GM19351 (cell line): ENCODE measurements around the gene MYL11.
A peak's percentile ranks its signal among the peaks of the same experiment; 100 is the strongest.

Source experiments
- ATAC-seq: cut with Tn5 transposase; IDR thresholded peaks from one replicate; pipeline ENCODE4 v1.9.1; 2021; ENCODE audit warnings: mild to moderate bottlenecking, moderate library complexity; ENCODE audit not compliant: unreplicated experiment

MYL11 gene

DNA sequence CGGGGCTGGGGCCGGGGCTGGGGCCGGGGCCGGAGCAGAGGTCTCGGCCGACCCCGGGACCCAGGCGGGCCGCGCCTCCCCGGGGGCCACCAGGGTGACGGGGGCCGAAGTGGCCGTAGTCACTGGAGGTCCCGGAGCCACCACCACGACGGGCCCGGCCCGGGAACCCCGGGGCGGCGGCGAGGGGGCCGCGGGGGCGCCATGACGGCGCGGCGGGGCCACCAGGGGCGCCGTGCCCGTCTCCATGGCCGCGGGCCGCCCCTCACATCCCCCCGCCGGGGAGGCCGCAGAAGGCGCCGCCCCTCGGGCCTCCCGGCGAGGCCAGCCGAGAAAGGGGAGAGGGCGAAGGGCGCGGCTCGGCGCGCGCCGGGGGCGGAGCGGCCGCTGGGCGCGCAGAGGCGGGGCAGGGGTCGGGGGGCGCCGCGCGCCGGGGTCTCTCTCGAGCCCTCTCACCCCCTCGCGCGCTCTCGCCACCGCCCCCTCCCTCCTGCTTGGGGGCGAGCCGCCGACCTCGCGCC lies 4.6 kb upstream of the MYL11 start:
- ATAC-seq, result peak; percentile 10

DNA sequence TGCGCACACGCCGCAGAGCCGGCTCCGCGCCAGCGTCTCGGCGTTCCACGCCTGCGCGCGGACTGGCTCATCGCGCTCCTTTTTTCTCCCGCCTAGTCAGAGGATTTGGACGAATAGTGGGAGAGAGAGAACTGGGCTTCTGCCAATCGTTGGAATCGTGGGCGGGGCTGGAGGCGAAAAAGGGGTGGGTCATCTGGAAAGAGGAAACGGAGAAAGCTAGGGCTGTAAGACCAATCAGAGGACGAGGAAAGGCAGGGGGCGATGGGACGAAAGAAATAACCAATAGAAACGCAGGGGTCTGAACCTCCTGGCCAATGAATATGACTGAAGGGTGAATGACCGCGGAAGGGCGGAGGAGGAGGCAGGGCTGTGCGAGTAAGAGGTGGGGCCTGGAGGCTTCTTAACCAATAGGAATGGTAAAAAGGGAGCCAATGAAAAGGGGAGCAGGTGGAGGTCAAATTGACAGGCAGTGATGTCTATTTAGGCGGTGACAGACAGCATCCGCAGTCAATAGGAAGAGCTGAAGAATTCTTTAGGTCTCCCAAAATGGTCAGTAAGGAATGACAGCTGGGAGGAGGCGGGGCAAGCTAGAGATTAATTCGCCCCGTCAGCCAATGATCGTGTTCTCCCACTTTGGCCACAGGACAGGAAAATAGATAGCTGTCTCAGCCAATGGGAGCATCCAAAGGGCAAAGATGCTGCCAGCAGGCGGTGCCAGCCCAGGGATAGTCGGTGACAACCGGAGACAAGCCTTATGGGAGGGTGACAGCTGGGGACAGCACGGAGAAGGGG lies 4.0 kb upstream of the MYL11 start, which contains the start of gene TBC1D10B:
TBC1D10B (minus strand) TSS at position 39 of the 792 bp plus-strand sequence. CDS start 311 bp downstream, outside the sequence.
- ATAC-seq, result peak; percentile 81

- ATAC-seq, result no peak
Observed at GRCh38 chr16:30371248-30371816, 3.3 kb upstream of the MYL11 start.

- no peak for ATAC-seq
Observed at GRCh38 chr16:30372038-30372712, 2.4 kb upstream of the MYL11 start.

GRCh38 chr16:30372725-30373124 lies 1.9 kb upstream of the MYL11 start:
- no peak for ATAC-seq

DNA sequence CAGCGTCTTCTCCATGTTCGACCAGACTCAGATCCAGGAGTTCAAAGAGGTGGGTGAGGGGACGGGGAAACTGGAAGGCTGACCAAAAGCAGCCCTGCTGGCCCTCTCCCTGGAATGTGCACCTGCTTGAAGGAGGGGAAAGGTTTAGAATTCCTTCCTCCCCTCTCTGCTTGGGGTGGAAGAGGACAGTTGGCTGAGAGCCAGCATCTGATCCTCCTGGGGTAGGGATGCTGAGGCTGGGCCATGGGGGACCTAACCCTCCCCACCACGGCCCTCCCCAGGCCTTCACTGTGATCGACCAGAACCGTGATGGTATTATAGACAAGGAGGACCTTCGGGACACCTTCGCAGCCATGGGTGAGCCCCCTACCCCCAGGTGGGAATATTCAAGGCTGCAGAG lies 1.3 kb downstream of the MYL11 start:
- no peak for ATAC-seq

DNA sequence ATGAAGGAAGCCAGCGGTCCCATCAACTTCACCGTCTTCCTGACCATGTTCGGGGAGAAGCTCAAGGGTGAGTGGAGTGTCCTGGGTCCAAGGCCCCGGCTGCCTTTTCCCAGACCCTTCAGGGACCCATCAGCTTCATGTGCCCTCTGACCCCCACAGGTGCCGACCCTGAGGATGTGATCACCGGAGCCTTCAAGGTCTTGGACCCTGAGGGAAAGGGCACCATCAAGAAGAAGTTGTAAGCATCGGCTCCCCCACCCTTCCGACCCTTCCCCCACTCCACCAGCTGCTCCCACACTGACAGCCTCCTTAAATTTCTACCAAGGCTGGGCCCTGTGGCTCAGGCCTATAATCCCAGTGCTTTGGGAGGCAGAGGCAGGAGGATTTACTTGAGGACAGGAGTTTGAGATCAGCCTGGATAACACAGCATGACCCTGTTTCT lies 1.9 kb downstream of the MYL11 start:
- no peak for ATAC-seq

- ATAC-seq, result no peak
Observed at GRCh38 chr16:30377050-30377811, 2.6 kb downstream of the MYL11 start.

- ATAC-seq, result peak; percentile 27
Observed at GRCh38 chr16:30377812-30378235, 3.2 kb downstream of the MYL11 start.

DNA sequence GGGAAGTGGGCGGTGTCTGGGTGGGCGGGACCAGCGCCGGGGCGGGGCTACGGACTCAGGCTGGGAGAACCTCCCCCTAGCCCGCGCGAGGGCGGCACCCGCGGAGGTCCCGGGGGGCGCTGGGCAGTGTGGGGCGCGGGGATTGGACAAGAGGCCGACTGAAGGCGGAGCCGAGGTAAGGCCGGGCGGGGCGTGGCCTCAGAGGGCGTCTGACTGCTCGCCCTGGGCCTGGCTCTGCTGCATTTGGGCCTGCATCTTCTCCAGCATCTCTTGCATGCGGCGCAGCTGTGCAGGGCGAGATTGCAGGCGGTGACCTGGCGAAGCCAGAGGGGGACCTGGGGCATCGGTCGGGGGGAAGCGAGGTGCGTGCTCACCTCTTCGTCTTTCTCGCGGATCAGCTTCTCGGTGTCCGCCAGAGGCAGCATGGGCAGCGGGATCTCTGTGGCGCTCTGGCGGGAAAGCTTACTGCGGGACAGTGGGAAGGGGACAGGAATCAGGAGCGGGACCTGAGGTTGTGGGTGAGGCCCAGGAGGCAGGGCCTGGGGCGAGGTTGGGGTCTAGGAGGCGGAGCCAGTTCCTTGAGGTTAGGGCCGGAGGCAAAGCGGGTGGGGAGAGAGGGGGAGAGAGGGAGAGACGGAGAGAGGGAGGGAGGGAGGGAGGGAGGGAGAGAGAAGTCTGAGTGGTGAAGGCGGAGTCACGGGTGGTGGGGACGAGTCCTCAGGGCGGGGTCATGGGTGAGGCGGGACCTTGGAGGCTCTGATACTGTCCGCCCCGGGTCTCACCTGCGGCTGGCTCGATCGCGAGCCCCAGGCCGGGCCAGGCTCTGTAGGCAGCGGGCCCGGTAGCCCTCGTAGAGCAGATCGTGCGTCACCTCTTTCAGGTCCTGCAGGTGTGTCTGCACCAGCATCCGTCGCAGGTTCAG lies 3.9 kb downstream of the MYL11 start:
- ATAC-seq, result peak; percentile 85

DNA sequence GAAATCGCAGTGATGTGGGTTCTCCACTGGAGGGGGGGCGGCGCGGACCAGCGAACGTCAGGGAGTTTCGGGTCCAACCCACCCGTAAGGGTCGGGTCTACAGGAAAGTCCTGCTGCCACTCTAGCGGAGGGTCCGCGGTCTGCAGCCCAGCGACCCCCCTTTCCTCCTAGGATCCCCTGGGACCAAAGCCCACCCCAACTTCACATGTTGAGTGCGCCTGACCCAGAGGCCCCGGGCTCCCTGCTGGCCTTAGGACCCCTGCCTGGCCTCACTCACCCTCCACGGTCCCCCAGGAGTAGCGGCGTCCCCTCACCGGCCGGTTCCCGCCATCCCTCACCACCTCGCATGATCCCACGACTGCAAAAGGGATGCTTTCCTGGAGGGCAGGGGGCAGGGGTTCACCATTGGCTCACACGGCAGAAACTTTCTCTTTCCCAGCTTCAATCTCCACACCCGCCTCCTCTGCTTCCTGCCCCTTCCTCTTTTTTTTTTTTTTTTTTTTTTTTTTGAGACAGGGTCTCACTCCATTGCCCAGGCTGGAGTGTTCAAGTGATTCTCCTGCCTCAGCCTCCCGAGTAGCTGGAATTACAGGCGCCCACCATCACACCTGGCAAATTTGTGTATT lies 4.7 kb downstream of the MYL11 start:
- no peak for ATAC-seq

- no peak for ATAC-seq
Observed at GRCh38 chr16:30380072-30380802, 5.6 kb downstream of the MYL11 start.

- no peak for ATAC-seq
Observed at GRCh38 chr16:30380803-30381208, 6.2 kb downstream of the MYL11 start.

DNA sequence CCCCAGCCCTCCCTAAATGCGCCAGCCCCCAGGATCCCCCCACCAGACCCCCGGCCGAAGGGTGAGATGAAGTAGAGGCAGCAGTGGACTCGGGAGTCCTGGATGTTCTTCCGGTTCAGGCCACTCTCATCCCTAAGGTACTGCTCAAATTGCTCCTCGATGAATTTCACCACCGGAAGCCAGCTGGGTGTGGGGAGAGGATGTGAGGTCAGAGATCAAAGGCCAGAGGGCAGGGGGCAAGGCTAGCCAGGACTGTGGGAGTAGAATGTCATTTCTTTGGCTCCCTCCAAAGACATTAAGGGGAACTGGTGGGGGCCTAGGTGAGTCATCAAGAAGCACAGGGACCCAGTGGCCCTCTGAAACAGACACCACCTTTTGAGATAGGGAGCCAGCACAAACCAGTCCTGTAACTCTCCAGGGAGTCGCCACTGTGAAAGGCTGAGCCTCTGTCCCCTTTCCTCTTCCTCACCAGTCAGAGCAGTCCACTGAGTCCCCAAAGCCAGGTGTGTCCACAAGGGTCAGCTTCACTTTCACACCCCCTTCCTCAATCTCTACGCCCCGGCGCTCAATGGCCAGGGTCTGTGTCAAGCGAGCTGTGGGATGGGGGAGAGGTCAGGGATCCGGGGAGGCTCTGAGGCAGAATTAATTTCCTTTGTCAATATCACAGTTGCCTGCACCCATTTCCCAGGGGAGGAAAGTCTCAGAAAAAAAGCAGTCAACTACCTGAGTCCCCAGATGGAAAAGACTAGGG lies 6.9 kb downstream of the MYL11 start:
- ATAC-seq, result no peak

- ATAC-seq, result peak; percentile 43
Observed at GRCh38 chr16:30382111-30382881, 7.7 kb downstream of the MYL11 start, which contains the start of gene SEPTIN1. SEPTIN1 (minus strand) TSS chr16:30382561; CDS start chr16:30382542, 19 bp downstream.

DNA sequence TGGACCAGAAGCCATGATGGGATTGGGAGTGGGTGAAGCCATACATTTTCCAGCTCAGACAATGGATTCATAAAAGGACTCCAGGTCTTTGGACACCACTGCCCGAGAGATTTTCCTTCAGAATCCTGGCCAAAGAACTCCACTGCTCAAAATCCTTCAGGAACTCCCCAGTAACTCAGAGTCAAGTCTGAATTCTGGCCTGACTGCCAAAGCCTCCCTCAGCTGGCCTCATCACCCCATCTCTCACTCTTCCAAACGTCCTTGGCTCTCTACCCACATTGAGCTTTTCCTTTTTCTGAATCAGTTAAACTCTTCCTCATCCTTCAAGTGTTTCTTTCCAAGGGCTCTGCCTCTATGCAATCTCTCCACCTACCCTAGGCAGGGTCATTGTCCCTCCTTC lies 8.9 kb downstream of the MYL11 start:
- no peak for ATAC-seq

DNA sequence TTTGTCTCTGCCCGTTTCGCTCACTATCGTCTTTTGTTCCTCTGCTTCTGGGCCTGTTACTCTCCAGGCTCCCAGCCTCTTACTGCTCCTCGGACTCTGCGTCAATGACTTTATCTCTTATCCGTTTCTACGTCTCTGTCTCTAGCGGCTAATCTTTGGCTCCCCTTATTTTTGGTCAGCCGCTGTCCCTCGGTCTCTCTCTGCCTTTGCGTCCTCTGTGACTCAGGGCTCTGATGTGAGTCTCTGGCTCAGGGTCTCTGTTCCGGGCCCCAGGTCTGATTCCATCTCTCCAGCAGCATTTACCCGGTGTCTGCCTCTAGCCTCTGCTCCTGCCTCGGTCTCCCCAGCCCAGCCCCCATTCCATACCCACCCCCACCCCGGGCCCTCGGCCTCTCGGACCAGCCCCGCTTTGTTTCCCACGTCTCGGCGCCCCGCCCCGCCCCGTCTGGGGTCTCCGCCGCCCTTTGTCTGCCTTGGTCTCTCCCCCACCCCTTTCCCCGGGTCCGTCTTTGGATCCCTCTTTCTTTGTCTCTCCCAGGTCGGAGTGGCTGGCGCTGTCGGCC lies 20.1 kb downstream of the MYL11 start:
- no peak for ATAC-seq
